NCI-H526 treated with DMSO at 0.1 percent for 48 hours (cell line): Measurements from ENCODE around the gene COL27A1.

ENCODE experiments used
- DNase-seq: peaks from one replicate; lab custom pipeline; 2025; lab: John Stamatoyannopoulos, UW

Gene COL27A1

DNA sequence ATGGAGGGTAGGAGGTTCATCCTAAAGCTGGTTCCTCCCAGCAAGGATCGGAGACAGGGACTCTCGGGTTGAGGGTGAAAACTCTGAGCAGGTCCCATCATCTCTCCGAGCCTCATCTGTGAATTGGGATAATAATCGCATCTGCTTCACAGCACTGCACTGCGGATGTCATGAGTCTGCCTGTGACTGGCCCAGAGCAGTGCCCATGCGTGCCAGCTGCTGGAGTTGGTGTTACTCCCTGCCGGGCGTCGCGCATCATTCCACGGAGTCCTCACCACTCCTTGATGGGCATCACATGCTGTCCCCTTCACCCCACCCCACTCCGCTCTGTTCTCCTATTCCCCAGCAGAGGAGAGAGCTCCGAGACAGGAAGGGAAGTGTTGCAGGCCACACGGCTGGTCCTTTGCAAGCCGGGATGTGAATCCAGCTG, 132.4 kb downstream of the COL27A1 start:
- DNase-seq = no peak

- DNase-seq = no peak
These were observed 133.1 kb downstream of the COL27A1 start for GRCh38 chr9:114288193-114289091.

DNA sequence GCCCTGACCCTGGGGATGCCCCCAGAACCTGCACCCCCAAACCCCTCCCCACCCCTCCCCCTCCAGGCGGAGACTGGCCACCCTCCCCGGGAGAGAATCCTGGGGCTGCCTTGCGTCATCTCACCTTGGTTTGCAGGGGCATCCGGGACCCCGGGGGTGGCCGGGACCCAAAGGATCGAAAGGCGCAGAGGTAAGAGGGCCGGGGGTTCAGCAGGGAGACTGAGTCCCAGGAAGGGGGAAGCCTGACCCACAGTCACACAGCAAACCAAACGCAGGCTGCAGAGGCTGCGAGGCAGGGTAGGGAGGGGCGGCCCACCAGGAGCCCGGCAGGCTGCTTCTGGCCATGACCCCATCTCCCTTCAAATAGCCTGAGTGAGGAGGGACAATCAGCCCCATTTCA, 133.8 kb downstream of the COL27A1 start:
- no peak for DNase-seq

GRCh38 chr9:114289571-114290481, 134.5 kb downstream of the COL27A1 start:
- DNase-seq = no peak

DNA sequence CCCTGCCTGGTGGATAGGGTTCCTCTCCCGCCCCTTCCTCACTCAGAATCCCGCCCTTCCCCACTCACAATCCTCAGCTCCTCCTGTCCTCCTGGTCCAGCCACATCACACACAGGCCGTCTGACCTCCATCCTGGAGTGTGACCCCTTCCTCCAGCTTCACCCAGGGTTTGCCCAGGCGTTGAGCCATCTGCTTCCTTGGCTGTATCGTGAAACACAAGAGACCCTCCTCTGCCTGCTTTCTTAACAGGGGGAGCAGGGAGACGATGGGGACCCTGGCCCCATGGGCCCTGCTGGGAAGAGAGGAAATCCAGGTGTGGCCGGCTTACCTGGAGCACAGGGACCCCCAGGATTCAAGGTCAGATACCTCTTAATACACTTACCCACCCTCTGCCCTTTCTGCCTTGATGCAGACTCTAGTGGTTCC, 135.2 kb downstream of the COL27A1 start:
- no peak for DNase-seq

- DNase-seq = peak; percentile 11
These were observed 135.7 kb downstream of the COL27A1 start for GRCh38 chr9:114291064-114291474.

DNA sequence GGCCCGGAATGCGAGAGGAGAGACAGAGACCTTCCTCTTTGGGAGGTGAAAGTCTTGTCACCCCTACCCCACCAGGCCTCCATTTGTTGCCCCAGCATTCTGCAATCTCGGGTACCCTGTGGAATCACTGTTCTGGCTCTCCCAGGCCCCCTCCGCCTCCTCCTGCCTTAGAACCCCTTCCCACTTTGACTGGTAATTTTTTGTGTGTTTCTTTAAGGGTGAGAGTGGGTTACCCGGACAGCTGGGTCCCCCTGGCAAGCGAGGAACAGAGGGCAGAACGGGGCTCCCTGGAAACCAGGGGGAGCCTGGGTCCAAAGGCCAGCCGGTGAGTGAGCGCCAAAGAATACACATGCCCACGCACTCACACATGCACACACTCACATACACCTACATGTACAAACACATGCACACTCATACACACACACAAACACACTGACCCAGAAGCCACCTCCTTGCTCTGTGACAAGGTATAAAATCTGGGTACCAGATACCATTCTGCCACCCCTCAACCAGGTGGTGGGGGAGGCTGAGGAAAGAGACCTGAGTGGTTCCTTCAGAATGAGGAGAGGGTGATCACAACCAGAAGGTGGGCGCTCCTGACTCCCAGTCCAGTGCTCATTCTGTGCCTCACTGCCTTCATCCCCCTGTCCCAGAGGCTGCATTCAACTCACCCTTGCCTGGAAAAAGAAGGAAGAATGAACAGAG, 136.7 kb downstream of the COL27A1 start:
- no peak for DNase-seq

- DNase-seq = no peak
These were observed 139.3 kb downstream of the COL27A1 start for GRCh38 chr9:114294664-114295063.

DNA sequence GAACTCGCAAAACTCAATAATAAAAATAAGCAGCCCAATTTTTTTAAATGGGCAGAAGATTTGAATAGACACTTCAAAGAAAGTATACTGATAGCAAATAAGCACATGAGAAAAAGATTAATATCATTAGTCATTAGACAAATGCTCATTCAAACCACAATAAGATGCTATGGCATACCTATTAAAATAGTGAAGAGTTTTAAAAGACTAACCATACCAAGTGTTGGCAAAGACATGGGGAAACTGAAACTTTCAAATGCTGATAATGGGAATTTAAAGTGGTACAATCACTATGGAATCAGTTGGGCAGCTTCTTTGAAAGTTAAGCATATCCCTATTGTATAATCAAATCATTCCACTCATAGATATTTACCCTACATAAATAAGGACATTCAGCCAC, 141.0 kb downstream of the COL27A1 start:
- DNase-seq = no peak

DNA sequence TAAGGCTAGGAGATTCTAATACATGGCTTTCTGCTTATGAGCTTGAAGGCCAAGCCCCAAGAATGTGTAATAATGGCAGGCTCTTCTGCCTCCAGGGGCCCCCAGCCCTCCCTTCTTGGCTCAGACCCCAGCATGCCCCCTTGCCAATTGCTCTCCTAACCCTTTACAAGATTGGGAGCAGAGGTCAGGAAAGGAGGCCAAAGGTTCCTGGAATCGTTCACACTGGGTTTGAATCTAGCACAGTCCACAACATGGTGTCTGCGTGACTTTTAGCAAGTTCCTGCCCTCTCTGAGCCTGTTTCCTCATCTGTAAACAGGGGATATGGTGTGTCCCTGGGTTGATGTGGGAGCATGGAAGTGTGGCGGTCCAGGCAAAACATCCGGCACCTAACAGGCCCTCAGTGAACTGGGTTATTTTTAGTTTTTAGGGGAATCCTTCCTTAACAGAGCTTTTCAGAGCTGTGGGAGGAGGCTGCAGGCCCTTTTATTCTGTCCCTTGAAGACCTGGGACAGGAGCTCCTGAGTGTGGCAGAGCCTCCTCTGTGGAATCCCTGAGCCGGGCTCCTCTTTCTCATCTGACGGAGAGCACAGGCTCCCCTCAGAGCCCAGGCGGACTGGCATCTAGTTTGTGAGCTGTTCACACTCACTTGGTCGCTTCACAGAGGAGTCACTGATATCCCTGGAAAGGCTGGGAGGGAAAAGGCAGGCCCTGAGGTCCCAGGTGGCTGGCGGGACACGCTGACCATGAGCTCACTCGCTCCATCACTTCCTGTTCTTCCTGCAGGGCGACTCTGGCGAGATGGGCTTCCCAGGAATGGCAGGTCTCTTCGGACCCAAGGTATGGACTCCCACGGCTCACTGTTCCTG, 144.2 kb downstream of the COL27A1 start:
- DNase-seq = no peak

DNA sequence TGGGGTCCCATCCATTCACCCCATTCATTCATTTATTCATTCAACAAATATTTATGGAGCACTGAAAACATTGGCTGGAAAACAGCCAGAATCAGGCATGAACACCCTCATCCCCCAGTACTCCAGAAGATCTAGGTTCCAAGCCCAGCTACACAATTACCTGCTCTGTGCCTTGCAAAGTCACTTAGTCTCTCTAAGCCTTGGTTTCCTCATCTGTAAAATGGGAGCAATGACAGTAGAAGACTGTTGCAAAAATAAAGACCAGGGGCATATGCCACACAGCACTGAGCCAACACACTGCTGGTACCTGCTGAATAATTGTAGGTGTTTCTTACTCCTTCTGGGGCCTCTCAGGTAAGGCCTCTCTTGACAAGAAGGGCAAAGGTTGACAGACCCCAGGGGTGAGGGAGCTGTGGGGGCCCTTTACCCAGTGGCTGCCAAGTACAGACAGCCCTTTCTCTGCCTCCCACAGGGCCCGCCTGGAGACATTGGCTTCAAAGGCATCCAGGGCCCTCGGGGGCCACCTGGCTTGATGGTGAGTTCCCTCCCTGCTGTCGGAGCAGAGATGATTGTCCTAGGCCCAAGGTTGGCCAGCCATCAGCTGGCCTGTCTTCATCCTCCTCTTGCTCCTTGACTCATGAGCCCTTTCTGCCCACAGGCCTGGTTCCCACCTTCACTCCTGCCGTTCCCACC, 145.0 kb downstream of the COL27A1 start:
- no peak for DNase-seq

GRCh38 chr9:114300846-114301797, 145.8 kb downstream of the COL27A1 start:
- DNase-seq = no peak

DNA sequence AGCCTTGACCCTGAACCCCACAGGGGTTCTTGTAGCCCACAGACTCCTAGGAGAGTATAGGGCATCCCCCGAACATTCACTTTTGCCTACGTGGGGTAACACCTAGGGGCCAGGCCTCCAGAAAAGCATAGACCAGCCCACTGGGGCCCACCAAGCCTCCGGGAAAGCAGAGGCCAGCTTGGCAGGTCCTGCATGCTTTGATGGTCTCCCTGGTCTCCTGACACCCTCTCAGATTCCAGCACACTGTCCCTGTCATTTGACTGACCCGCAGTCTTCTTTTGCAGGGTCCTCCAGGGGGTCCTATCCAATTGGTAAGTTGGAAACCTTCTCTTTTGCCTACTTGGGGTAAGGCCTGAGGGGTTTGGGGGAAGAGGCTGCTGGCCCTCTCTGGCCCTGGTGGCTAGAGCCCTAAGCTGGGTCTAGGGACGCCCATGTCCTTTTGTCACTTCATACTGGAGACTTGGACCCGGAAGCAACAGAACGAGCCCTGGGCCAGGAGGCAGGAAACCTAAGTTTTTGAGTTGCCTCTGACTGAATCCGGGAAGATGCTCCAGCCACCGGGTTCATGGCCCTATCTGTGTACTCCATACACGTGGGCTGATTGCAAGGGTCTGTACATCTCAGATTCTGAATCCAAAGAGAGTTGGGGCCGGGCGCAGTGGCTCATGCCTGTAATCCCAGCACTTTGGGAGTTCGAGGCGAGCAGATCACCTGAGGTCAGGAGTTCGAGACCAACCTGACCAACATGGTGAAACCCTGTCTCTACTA, 146.6 kb downstream of the COL27A1 start:
- no peak for DNase-seq

GRCh38 chr9:114302727-114303126, 147.4 kb downstream of the COL27A1 start:
- DNase-seq = no peak

DNA sequence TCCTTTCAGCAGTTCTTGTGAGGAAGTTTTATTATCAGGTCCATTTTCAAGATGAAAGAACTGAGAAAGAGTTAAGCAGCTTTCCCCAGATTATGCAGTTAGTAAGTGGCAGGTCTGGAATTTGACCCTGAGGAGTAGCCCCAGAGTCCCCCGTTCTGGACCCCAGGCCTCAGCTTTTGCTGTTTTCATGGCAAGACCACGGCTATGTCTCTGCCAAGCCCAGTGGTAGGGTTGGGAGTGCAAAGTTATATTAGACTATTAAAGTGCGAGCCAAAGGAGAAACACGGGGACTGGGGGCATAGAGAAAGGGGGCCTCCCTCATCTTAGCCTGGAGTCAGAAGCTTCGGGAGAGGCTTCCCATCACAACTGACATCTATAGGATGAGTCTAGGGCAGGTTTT, 148.2 kb downstream of the COL27A1 start:
- DNase-seq = no peak

GRCh38 chr9:114303977-114304376, 148.6 kb downstream of the COL27A1 start:
- no peak for DNase-seq

DNA sequence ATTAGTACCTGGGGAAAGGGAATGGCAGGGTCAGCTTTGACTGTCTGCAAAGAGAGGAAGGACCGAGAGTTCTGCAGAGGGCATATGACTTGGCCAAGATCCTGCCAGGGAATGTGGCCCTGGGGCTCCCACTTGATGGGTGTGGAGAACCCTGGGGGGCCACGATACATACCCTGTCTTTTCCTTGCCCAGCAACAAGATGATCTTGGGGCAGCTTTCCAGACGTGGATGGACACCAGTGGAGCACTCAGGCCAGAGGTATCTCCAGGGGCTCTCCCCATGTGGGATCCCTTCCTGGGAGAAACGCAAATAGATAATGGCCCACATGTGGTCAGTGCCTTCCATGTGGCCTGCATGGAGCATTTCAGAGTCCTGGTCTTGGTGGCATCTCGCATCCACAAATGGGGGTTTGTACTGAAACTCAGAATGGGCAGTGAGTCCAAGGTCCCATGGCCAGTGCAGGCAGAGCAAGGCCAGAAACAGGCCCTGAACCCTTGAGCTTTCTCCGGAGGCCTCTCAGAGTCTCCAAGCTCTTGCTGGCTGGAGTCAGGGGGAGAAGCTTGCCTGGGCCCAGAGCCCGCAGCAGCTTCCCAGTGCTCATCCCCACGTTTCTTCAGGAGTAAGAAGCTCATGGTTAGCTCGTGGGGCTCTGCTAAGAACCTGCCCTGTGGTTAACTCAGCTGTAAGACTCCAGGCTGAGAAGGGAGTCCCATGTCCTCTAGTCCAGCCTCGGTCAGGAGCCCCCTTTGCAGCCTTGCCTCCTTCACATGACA, 149.3 kb downstream of the COL27A1 start:
- DNase-seq = no peak

DNA sequence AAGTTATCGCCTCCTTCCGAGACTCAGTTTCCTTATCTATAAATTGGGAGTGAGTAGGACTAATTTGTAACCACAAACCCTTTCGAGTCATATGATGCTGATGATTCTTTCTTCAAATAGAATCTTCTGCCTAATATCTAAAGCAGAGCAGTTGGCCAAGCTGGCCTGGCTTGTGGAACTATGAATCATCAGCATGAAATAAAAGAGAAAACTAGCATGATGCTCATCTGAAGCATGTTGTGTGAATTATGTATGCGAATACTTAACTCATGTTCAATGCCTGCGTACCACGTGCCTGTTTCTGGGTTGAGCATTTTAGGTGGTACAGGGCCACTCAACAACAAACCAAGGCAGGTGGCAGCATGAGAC, 152.5 kb downstream of the COL27A1 start:
- DNase-seq = no peak
